CD4-positive, alpha-beta T cell treated with Interleukin-6 at 100 ng/mL for 8 hours (primary cell): Measurements from ENCODE around the gene RAMP1.

Experiments used
- DNase-seq: peaks from one replicate; pipeline ENCODE4 v3.0.0-alpha.2; 2020; ENCODE audit warnings: mixed read lengths, low spot score

RAMP1 gene

DNA sequence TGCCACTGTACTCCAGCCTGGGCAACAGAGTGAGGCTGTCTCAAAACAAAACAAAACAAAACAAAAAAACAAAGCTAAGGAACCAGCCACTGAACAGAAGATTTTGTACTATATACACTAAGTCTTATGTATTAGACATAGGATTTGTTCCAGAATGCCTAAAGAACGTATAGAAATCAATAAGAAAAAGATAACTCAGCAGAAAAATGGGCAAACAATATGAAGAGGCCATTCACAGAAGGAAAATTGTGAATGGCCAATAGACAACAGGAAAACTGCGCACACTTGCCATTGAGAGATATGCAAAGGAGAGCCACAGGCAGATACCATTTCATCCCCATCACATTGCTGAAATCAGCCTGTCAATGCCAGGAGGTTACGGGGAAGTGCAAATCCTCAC, 92.5 kb downstream of the RAMP1 start:
- no peak for DNase-seq

DNA sequence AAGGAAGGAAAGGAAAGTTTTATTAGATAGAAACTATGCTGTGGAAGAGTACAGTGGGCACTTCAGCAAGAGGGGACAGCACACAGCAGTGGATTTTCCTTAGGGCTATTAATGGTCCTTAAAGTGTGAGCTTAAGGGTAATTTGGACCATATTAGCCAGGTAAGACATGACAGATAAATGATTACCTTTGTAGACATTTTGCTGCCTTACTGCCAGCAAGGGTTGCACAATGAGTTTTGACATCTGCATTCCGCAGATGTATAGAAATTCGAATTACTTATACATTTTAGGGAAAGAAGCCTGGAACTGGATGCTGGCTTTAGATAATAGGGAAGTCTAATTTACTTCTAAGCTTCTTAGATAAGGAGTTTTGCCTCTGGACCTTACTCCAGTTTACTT, 93.4 kb downstream of the RAMP1 start:
- no peak for DNase-seq

DNA sequence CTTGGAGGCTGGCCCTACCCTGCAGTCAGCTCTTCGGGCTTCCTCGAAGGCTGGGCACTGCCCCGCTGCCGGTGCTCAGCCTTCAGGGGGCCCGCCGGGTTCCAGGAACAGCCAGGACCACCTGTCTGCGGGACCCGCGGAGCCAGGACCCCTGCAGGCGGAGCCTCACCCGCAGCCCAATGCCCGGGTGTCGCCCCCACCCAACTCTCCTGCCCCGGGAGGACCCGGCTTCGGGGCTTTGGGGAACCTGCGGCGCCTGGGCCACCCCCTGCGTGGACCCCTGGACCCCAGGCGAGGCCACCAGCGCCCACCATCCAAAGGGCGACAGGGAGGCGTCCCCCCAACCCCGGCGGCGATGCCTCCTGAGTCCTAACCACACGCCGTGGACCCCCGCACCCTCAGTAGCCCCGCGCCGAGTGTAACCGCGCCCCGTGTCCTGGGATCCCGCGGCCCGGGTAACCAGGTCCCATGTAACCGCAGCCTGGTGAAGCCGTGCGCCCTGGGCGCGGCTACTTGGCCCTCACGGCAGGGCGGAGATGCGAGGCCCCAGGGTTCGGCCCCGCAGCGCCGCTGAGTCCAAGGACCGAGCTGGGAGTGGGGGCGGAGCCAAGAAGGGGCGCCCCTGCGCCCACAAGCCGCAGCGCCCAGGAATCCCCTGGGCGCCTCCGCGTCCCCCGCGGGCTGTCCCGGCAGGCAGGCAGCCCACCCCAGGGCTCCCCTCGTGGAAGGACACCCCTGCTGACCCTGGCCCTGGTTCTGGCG, 96.4 kb downstream of the RAMP1 start:
- DNase-seq, result no peak

DNA sequence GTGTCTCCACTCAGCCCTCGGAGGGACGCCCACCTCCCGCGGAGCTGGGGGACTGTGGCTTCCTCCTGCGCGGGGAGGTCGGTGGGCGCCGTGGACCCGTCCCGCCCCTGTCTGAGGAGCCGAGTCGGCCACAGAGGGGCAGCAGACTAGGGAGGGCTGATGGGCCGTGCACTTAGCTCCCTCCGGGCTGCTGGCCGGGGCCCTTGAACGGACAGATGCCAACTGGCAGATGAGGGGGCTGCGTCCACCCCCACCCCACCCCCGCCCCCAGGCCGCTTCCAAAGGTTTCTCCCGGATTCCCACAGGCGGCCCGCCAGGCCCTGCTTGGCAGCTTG, 96.9 kb downstream of the RAMP1 start:
- no peak for DNase-seq

DNA sequence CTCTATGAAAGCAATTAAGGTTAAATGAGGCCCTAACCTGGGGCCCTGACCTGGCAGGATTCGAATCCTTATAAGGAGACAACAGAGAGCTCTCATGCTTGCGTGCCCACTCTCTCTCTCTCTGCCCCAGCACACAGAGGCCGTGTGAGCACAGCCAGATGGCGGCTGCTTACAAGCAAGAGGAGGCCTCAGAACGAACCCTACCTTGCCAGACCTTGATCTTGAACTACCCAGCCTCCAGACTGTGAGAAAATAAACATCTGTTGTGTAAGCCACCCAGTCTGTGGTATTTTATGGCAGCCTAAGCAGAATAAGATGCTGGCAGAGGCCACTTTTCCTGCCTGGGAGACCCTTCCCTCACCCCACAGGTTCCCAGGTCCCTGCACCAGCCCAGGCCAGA, 102.2 kb downstream of the RAMP1 start:
- DNase-seq, result no peak
